GM12873 (cell line): ENCODE results near the gene DLGAP4.

Source experiments
- CTCF ChIP-seq: IDR thresholded peaks from 2 replicates; pipeline ENCODE4 v1.5.1; 2012; ENCODE audit warnings: low read depth, mild to moderate bottlenecking, moderate library complexity, low read length, control low read depth; ENCODE audit not compliant: insufficient read depth; ENCODE audit errors: missing control alignments

Gene DLGAP4

GRCh38 chr20:36337886-36338285 lies 31.7 kb downstream of the DLGAP4 start:
- TF ChIP-seq CTCF, result no peak

GRCh38 chr20:36339646-36340592 lies 33.8 kb downstream of the DLGAP4 start:
- no peak for TF ChIP-seq CTCF

GRCh38 chr20:36340593-36340990 lies 34.5 kb downstream of the DLGAP4 start:
- no peak for TF ChIP-seq CTCF

GRCh38 chr20:36341331-36342020 lies 35.3 kb downstream of the DLGAP4 start:
- no peak for TF ChIP-seq CTCF

- TF ChIP-seq CTCF, result no peak
Measured at GRCh38 chr20:36342331-36343120, 36.4 kb downstream of the DLGAP4 start.

GRCh38 chr20:36343641-36344040 lies 37.5 kb downstream of the DLGAP4 start:
- TF ChIP-seq CTCF, result no peak
